IMR-90 (cell line): ENCODE measurements around the gene GPAT3. TPM values are rescaled to one million over a fixed set of nuclear protein-coding genes. Genes with fewer than 3 reads are reported as not detected.
"Not testable (repeated sequence)": the region's sequence is repeated elsewhere in the genome, so short reads cannot be mapped to it uniquely, and the experiment has no call there.

Source experiments
- ATAC-seq: fragments of 200-7000 bp; cut with Tn5 transposase; 2 replicates; pipeline ENCODE4 v1.9.1; 2020; ENCODE audit warnings: low read depth, mild to moderate bottlenecking, moderate library complexity
- BruUV-seq: library from RNA; stranded (reverse); fragments of 400-500 nt; replicated peaks from 2 replicates; lab custom pipeline; 2021; lab: Mats Ljungman, UMichigan
- CTCF ChIA-PET: fragments of 300-600 bp; formaldehyde crosslinking; extraction: SDS; loops from one replicate; lab custom pipeline; 2021; ENCODE audit warnings: antibody characterized with exemption; lab: Yijun Ruan, JAX
- POLR2A ChIA-PET: fragments of 300-600 bp; sonication (Branson Sonifier 250); formaldehyde crosslinking; loops from one replicate; lab custom pipeline; 2022; ENCODE audit warnings: antibody characterized with exemption; ENCODE audit not compliant: unreplicated experiment; lab: Charles Lee
- DNase-seq: peaks from one replicate; pipeline ENCODE4 v3.0.0; 2013
- H2AFZ ChIP-seq: replicated peaks from 2 replicates; pipeline ENCODE3; 2013; ENCODE audit warnings: low read length, mild to moderate bottlenecking; ENCODE audit not compliant: poor library complexity
- H2AK5ac ChIP-seq: 2 replicates; pipeline ENCODE4 v1.6.1; 2013; ENCODE audit warnings: low read depth, low read length, inconsistent platforms
- H2AK9ac ChIP-seq: replicated peaks from 2 replicates; pipeline ENCODE3; 2013; ENCODE audit warnings: mild to moderate bottlenecking, low read depth, low read length, moderate library complexity; ENCODE audit not compliant: poor library complexity
- H2BK120ac ChIP-seq: 2 replicates; pipeline ENCODE4 v1.6.1; 2013; ENCODE audit warnings: low read depth, low read length, inconsistent platforms
- H2BK15ac ChIP-seq: 3 replicates; pipeline ENCODE4 v1.6.1; 2013; ENCODE audit warnings: low read depth, low read length, inconsistent platforms
- H2BK20ac ChIP-seq: 2 replicates; pipeline ENCODE4 v1.6.1; 2013; ENCODE audit warnings: low read depth, mild to moderate bottlenecking, inconsistent platforms, low read length, moderate library complexity
- H2BK5ac ChIP-seq: 2 replicates; pipeline ENCODE4 v1.6.1; 2013; ENCODE audit warnings: mild to moderate bottlenecking, low read depth, low read length, inconsistent platforms; ENCODE audit not compliant: poor library complexity, severe bottlenecking
- H3K14ac ChIP-seq: replicated peaks from 2 replicates; pipeline ENCODE4 v1.6.1; 2013; ENCODE audit warnings: low read depth, low read length, inconsistent platforms
- H3K18ac ChIP-seq: 2 replicates; pipeline ENCODE4 v1.6.1; 2013; ENCODE audit warnings: low read depth, low read length, control low read depth
- H3K23ac ChIP-seq: 2 replicates; pipeline ENCODE4 v1.6.1; 2013; ENCODE audit warnings: low read depth, low read length, inconsistent platforms
- H3K27ac ChIP-seq: 2 replicates; pipeline ENCODE4 v1.5.1; 2013; ENCODE audit warnings: mild to moderate bottlenecking, control low read depth, low read length; ENCODE audit not compliant: insufficient read depth
- H3K27me3 ChIP-seq: 2 replicates; pipeline ENCODE4 v1.6.1; 2013; ENCODE audit warnings: low read length; ENCODE audit not compliant: control insufficient read depth, insufficient read depth
- H3K36me3 ChIP-seq: 2 replicates; pipeline ENCODE4 v1.6.1; 2013; ENCODE audit warnings: low read length, mixed read lengths; ENCODE audit not compliant: control insufficient read depth, insufficient read depth
- H3K4ac ChIP-seq: 2 replicates; pipeline ENCODE4 v1.6.1; 2013; ENCODE audit warnings: low read depth, low read length, inconsistent platforms
- H3K4me1 ChIP-seq: 2 replicates; pipeline ENCODE4 v1.6.1; 2013; ENCODE audit warnings: low read length, mixed read lengths; ENCODE audit not compliant: control insufficient read depth, insufficient read depth
- H3K4me2 ChIP-seq: 2 replicates; pipeline ENCODE4 v1.6.1; 2013; ENCODE audit warnings: low read depth, mild to moderate bottlenecking, control low read depth, low read length, moderate library complexity
- H3K4me3 ChIP-seq: 2 replicates; pipeline ENCODE4 v1.5.1; 2013; ENCODE audit warnings: low read depth, mild to moderate bottlenecking, control low read depth, low read length, moderate library complexity; ENCODE audit not compliant: insufficient read depth
- H3K56ac ChIP-seq: 2 replicates; pipeline ENCODE4 v1.6.1; 2013; ENCODE audit warnings: low read length, inconsistent platforms; ENCODE audit not compliant: insufficient read depth; ENCODE audit errors: extremely low read depth
- H3K79me1 ChIP-seq, 2 experiments: 2 replicates each; pipeline ENCODE4 v1.6.1; 2013; ENCODE audit warnings: low read length in 2 of 2, inconsistent platforms in 1 of 2, low read depth in 1 of 2
- H3K9ac ChIP-seq: 2 replicates; pipeline ENCODE4 v1.6.1; 2013; ENCODE audit warnings: low read depth, low read length, control low read depth
- H3K9me1 ChIP-seq: 2 replicates; pipeline ENCODE4 v1.6.1; 2013; ENCODE audit warnings: low read length, inconsistent platforms; ENCODE audit not compliant: insufficient read depth
- H3K9me3 ChIP-seq: 2 replicates; pipeline ENCODE4 v1.6.1; 2013; ENCODE audit warnings: low read length; ENCODE audit not compliant: control insufficient read depth, insufficient read depth
- H4K20me1 ChIP-seq: 2 replicates; pipeline ENCODE4 v1.6.1; 2013; ENCODE audit warnings: low read length, inconsistent platforms; ENCODE audit not compliant: insufficient read depth
- H4K5ac ChIP-seq: 2 replicates; pipeline ENCODE4 v1.6.1; 2013; ENCODE audit warnings: mild to moderate bottlenecking, low read depth, low read length, control low read depth
- H4K8ac ChIP-seq, 2 experiments: 2 replicates each; pipeline ENCODE4 v1.6.1; 2013; ENCODE audit warnings: low read depth in 2 of 2, low read length in 2 of 2, control low read depth in 1 of 2, inconsistent platforms in 1 of 2
- H4K91ac ChIP-seq: 2 replicates; pipeline ENCODE4 v1.6.1; 2013; ENCODE audit warnings: low read depth, low read length, inconsistent platforms; ENCODE audit not compliant: insufficient read depth
- WGBS, 2 experiments: methylation state at CpG; one replicate each; pipeline versions ENCODE4 v1.1.5 to v1.1.7; 2013; ENCODE audit warnings: missing lambda C conversion rate in 2 of 2; ENCODE audit not compliant: insufficient read length in 1 of 2; ENCODE audit errors: extremely low coverage in 2 of 2; 5-methylcytosine and 5-hydroxymethylcytosine counted together
- dilution Hi-C: fragments of 300-500 bp; cut with HindIII; formaldehyde crosslinking; loops from one replicate; pipeline ENCODE4 v1.14.3; 2018; ENCODE audit warnings: low sequenced_read_pairs; ENCODE audit not compliant: unreplicated experiment
- in situ Hi-C: fragments of 300-500 bp; cut with MboI; formaldehyde crosslinking; loops from 3 replicates; pipeline ENCODE4 v1.14.3; 2019; ENCODE audit warnings: low sequenced_read_pairs, inconsistent platforms, mixed read lengths
- intact Hi-C: fragments of 100-400 bp; cut with micrococcal nuclease; formaldehyde crosslinking; loops from 2 replicates; pipeline ENCODE4 v1.10.0; 2022
- polyA plus RNA-seq, 3 experiments: library from polyadenylated mRNA; depleted of rRNA; stranded (reverse); fragments of >200 nt; gene quantifications; 2 replicates each; pipeline ENCODE4 v1.2.3, GENCODE V29; 2012; ENCODE audit warnings: low replicate concordance in 1 of 3
- total RNA-seq: library from RNA; depleted of rRNA; stranded (reverse); fragments of >200 nt; gene quantifications from 2 replicates; pipeline ENCODE4 v1.2.3, GENCODE V29; 2012

GPAT3 gene
- total and polyA plus RNA-seq, 2 of the 4 experiments (the other 2 are of a cell fraction): 1.3 to 2.9 TPM

DNA sequence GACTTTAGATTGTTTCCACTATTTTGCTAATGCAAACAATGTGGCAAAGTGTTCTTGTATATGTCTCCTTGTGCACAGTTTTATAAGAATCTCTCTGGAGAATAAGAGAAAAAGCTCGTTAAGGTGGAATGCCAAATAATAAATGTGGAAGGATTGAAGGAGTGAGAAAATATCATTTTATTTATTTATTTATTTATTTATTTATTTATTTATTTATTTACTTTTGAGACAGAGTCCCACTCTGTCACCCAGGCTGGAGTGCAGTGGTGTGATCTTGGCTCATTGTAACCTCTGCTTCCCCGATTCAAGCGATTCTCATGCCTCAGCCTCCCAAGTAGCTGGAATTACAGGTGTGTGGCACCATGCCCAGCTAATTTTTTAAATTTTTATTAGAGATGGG is 40.3 kb downstream of the GPAT3 start:
- DNase-seq, H3K4me1 ChIP-seq, in situ Hi-C loops, H3K4ac ChIP-seq, BruUV-seq, H4K91ac ChIP-seq, H3K27me3 ChIP-seq, H3K36me3 ChIP-seq, H3K9me1 ChIP-seq, H4K5ac ChIP-seq, H2BK120ac ChIP-seq, H2BK15ac ChIP-seq, H3K4me2 ChIP-seq, H3K18ac ChIP-seq, H3K79me1 ChIP-seq, H2BK5ac ChIP-seq, H3K9ac ChIP-seq, POLR2A ChIA-PET, intact Hi-C loops, ATAC-seq, H3K14ac ChIP-seq, H3K56ac ChIP-seq, H4K20me1 ChIP-seq, H4K8ac ChIP-seq, H2AK9ac ChIP-seq, H3K9me3 ChIP-seq, H3K4me3 ChIP-seq, H2AFZ ChIP-seq, H2AK5ac ChIP-seq, H3K23ac ChIP-seq, dilution Hi-C loops, H2BK20ac ChIP-seq, CTCF ChIA-PET, H3K27ac ChIP-seq: not testable (repeated sequence)
- WGBS, 2 experiments: no CpG with 5 or more reads among the region's 3 CpGs
